ENCODE data around the gene MMP15.

DNA sequence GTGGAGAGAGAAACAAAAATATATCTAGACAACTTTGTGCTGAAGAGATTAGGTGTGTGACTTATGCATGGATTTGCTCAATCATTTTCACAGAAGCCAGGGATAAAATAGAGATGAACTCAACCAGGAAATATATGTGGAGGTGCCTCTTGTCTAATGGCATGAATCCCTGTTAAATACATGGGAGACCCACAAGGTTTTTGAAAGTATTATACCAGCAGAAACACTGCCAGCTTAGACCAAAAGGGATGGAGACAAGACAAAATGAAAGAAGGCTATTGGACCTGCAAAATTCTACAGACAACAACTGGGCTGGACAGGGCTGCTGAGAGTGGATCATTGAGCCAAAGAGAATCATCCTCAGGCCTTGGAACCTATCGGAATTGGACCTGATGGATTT, 51.0 kb downstream of the MMP15 start:
- TF ChIP-seq, protein P1, sequence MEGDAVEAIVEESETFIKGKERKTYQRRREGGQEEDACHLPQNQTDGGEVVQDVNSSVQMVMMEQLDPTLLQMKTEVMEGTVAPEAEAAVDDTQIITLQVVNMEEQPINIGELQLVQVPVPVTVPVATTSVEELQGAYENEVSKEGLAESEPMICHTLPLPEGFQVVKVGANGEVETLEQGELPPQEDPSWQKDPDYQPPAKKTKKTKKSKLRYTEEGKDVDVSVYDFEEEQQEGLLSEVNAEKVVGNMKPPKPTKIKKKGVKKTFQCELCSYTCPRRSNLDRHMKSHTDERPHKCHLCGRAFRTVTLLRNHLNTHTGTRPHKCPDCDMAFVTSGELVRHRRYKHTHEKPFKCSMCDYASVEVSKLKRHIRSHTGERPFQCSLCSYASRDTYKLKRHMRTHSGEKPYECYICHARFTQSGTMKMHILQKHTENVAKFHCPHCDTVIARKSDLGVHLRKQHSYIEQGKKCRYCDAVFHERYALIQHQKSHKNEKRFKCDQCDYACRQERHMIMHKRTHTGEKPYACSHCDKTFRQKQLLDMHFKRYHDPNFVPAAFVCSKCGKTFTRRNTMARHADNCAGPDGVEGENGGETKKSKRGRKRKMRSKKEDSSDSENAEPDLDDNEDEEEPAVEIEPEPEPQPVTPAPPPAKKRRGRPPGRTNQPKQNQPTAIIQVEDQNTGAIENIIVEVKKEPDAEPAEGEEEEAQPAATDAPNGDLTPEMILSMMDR (IDR thresholded peaks at IDR 0.05) = no peak
- no peak for TF ChIP-seq POLR2AphosphoS5 (IDR thresholded peaks at IDR 0.05; ENCODE audit: insufficient read depth in 1 of 2, low read depth in 1 of 2)
- TF ChIP-seq POLR2A (IDR thresholded peaks at IDR 0.05) = no peak
